GM19240 (cell line): ENCODE measurements around the gene CD226.
"Not testable (repeated sequence)": the region's sequence is repeated elsewhere in the genome, so short reads cannot be mapped to it uniquely, and the experiment has no call there.

ENCODE experiments used
- DNase-seq: peaks from one replicate; pipeline ENCODE4 v3.0.0; 2011; ENCODE audit warnings: low spot score; ENCODE audit not compliant: insufficient read length

Gene CD226

DNA sequence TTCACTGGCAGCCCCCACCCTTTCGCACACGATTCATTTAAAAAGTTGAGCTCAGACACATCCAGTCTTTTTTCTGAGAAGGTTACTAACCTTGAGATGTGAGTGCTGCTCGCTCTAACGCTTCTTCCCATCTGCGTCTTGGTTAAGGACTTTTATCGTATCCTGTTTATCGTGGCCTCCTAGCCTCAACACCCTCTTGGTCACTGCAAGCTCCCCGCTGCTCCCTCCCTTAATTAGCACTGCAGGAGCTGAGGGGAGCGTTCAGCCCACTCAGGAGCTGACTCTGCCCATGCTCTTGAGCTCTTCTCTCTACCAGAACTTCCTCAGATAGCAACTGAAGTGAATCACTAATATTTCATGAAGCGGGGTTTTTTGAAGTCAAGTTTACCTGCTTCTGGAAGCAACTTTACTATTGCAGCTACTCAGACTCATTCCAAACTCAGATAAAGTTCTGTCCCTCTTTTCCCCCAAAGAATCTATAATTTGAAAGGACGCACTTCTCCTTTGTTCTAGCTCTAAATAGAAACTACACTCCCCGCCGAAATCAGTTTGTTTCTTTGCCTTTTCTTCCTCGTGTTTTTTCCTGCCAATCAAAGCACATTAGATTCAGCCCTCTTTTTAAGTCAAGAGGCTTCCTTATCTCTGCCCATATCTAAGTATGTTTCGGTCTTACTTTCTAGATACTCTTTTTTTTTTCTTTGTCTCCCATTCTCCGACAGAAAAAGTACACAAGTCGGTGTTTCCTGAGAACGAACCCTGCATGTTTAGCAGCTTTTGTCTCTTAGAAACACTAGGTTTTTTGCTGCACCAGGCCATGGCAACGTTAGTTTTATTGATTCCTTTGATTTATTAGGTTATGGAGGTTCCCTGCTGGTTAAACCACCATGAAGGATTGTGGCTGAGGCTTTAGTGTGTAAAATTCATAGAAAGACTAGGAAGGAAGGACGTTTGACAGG, 9.3 kb upstream of the CD226 start:
- no peak for DNase-seq

GRCh38 chr18:69956057-69956456, 8.4 kb upstream of the CD226 start:
- no peak for DNase-seq

DNA sequence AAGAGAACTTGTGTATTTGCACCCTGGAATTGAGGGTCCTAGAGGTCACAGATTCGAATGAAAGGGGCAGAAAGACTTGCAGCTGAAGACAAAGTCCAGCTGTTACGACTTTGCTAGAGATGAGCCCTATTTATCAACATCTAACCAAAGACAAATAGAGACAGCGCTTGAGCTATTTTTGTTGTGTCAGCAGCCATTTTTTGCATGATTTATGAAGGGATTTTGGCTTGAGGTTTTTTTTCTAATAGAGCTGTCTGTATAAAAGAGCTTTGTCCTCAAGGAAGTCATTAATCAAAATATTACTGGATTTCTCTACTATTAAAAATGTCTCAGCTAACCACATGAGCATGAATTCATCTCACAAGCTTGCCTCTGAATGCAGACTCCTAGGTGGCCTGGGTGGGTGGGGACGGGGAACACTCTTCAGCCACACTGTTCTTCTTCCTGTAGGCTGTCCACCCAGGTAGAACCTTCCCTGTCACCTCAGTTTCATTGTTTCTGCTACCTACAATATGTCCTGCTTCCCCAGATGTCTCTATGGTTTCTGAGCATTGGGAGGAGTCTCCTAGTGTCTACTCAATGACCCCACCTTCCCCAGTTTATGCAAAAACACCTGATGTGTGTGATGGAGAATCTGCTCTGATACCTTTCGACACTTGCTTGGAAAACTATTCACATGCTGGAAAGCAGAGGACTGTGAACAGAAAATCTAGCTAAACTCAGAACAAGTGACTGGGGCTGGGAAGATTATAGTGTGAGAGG, 7.2 kb upstream of the CD226 start:
- DNase-seq = no peak

DNA sequence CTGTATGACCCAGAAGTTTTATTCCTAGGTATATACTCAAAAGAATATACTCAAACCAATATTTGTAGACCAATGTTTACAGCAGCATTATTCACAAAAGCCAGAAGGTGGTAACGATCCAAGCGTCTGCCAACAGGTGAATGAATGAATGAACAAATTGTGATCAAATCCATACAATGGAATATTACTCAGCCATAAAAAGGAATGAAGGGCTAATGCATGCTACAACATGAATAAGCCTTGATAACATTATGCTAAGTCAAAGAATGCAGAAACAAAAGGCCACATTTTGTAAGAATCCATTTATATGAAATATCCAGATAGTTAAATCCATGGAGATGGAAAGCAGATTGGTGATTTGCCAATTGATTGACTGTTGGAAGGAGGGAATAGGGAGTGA, 5.5 kb upstream of the CD226 start:
- no peak for DNase-seq

GRCh38 chr18:69951182-69951581, 3.5 kb upstream of the CD226 start:
- DNase-seq = no peak

DNA sequence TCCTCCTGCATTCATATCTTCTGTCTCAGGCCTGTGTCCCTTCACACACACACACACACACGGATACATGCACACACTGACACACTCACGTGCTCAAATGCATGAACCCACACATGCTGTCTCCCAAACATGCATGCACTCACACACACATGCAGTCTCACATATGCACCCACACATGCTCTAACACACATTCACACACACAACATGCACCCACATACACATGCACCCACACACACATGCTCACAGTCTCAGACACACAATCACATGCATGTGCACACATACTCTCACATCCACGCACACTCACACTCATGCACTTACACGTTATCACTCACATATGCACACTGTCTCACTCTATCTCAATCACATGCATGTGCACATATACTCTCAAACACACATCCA, 1.9 kb upstream of the CD226 start:
- DNase-seq = no peak

GRCh38 chr18:69948919-69949537, 1.4 kb upstream of the CD226 start:
- DNase-seq = peak; percentile 40

DNA sequence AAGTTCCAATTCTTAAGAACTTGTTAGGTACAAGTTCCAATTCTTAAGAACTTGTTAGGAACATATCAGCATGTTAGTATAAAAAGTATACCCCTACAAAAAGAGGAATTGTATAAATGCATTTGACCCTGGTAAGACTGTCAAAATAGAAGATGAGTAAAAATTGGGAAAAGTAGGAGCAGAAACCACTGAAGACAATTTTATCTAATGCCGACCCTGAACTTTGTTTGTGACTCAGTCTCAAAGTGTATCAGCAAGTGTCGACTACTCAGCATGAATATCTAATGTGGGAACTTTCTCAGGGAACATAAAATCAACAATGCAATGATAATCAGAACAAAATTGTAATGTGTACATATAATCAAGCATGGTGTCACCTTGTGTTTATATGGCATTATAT, 583 bp upstream of the CD226 start:
- DNase-seq = no peak

- DNase-seq = no peak
Observed at GRCh38 chr18:69946608-69947155, 991 bp downstream of the CD226 start.

DNA sequence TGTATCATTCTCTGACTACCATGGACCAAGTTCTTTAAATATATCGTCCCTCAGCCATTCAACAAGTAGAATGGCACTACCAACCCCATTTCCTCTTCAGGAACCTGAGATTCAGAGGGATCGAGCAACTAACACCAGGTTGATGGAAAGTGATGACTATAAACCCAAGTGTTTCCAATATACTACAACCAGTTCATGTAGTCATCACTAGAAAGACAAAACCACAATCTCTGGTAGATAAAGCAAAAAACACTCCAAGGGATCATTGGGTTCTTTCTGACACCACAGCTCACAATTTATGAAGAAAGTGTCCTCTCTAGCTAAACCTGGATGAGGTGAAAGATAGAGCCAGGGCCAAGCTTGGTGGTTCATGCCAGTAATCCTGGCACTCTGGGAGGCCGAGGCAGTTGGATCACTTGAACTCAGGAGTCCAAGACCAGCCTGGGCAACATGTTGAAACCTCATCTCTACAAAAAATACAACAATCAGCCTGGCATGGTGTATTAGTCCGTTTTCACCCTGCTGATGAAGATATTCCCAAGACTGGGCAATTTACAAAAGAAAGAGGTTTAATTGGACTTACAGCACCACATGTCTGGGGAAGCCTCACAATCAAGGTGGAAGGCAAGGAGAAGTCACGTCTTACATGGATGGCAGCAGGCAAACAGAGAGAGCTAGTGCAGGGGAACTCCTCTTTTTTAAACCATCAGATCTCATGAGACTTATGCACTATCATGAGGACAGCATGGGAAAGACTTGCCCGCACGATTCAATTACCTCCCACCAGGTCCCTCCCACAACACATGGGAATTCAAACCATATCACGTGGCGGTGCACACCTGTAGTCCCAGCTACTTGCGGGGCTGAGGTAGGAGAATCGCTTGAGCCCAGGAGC, 2.2 kb downstream of the CD226 start:
- no peak for DNase-seq

DNA sequence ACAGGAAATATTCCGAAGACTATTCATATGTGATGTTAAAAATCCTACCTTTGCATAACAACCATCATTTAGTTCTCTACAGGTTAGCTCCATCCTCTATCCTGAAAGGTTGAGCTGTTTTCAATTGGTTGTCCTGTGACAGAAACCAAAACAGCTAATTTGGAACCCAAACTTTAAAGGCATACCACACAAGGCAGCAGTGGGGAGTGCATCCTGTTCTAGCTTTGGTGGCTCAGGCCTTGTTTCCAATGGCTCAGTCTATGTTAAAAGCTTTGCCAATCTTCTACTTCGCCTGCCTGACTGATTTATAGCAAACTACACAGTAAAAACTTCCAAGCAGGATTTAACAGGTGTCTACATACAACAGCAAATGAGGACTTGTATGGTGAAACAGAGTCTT, 3.2 kb downstream of the CD226 start:
- DNase-seq = no peak

DNA sequence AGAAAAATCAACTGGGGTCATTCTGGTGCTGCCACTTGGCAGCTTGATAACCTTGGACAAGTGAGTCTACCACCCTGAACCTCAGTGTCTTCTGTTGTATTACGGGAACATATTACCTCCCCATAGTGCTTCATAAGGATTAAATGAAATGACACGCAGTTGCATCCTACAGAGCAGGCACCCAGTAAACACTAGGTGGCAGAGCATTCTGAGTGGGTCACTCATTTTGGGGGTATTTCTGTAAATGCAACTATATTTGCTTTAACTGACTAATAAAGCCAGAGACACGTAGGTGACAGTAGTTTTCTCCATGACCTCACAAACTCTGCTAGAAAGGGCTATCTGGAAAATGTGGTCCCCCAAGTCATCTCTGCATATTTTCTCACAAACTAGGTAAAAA, 4.7 kb downstream of the CD226 start:
- no peak for DNase-seq

DNA sequence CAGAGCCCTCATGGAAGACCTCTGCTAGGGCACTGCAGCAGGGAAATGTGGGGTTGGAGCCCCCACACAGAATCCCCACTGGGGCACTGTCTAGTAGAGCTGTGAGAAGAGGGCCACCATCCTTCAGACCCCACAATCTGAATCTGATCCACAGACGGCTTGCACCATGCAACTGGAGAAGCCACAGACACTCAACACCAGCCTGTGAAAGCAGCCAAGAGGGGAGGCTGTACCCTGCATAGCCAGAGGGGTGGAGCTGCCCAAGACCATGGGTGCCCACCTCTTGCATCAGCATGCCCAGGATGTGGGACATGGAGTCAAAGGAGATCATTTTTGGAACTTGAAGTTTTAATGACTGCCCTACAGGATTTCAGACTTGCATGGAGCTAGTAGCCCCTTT, 6.5 kb downstream of the CD226 start:
- DNase-seq = no peak

GRCh38 chr18:69939812-69940211, 7.9 kb downstream of the CD226 start:
- not testable (repeated sequence) for DNase-seq

- DNase-seq = no peak
Observed at GRCh38 chr18:69936191-69936558, 11.5 kb downstream of the CD226 start.

DNA sequence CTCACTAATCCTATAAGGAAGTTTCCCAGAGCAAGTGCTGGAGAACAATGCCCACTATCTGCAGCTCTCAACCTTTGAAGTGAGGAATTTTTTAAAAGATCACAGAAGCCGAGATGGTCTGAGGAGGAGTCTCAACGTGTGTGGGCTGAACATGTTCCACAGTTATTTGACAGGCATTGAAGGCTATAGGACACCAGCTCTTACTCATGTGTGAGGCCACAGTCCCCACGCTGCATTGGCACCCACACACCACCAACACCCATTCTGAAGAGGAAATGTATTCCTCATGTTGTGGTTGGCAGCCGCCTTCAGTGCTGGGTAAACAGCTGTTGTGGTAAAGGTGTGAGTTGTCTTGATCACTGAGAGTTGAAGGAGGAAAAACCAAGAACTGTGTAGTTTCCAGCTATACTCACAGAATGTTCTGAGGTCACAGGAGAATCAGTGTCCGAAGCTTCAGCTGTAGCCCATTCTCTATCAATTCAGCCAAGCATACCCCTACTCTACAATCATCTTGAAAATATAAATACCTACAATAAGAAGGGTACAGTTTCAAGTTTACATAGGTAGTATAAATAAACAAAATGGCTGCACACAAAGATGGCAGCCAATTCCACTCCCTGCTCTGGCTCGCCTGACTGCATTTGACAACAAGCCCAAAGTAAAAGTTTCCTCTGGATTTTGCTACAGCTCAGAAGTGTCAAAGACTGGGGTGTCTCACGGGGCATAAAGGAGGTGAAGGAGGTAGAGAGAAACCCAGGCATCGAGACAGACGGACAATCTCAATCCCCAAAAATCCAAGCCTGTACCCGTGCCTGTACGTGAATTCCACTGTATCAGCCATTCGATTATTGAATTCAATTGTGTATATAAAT, 12.1 kb downstream of the CD226 start:
- peak; percentile 29 for DNase-seq

DNA sequence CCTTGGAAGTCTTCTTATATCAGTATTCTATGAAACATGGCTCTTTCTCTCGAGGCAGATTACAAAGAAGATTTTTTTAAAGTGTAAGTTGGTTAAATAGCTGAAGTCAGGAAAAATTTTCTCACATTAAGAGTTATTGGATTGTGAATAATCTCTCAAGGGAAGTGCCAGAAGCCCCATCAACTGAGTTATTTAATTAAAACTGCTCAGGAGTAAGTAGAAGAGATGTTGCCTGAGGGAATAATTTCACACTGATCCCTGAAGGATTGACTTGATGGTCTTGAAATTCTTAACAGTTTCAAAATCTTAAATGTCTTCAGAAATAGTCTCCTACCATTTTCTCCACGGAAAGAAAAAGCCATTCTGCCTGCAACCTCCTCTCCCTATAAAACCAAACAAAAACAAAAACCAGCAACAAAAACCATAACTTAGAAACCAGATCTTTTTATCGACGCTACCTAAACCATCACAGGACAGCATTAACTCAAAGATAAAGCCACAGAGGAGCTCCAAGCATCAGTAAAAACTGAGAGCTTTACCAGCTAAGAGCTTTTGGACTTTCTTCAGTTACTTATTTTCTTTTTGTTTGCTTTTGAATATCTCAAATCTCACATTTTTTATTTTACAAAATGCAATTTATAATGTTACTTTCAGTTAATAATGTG, 12.9 kb downstream of the CD226 start:
- no peak for DNase-seq

GRCh38 chr18:69929041-69929774, 18.5 kb downstream of the CD226 start:
- no peak for DNase-seq

GRCh38 chr18:69916412-69916811, 31.3 kb downstream of the CD226 start:
- no peak for DNase-seq
